Endothelial cell of umbilical vein (primary cell): ENCODE measurements around the gene FBXW11. TPM values are rescaled to one million over a fixed set of nuclear protein-coding genes. Genes with fewer than 3 reads are reported as not detected.

ENCODE experiments used
- BruUV-seq: library from RNA; stranded (reverse); fragments of 400-500 nt; replicated peaks from 2 replicates; lab custom pipeline; 2021; lab: Mats Ljungman, UMichigan
- CTCF ChIA-PET: fragments of 300-600, 350-600 bp; sonication (Branson Sonifier 250); formaldehyde crosslinking; loops from one replicate; lab custom pipeline; 2021; ENCODE audit warnings: antibody characterized with exemption, inconsistent platforms; lab: Charles Lee
- POLR2A ChIA-PET: fragments of 300-600, 350-600 bp; sonication (Branson Sonifier 250); formaldehyde crosslinking; loops from one replicate; lab custom pipeline; 2021; ENCODE audit warnings: antibody characterized with exemption, inconsistent platforms; lab: Charles Lee
- DNase-seq: peaks from one replicate; pipeline ENCODE4 v3.0.0-alpha.2; 2011; ENCODE audit warnings: low read depth, low spot score
- FAIRE-seq: peaks from 2 replicates; lab custom pipeline; 2011; peaks lifted over from hg19 to GRCh38; lab: Jason Lieb, UNC
- H2AFZ ChIP-seq: 2 replicates; pipeline ENCODE4 v1.6.0; 2012; ENCODE audit warnings: low read depth, low read length, control low read depth, inconsistent platforms
- H3K27ac ChIP-seq: 2 replicates; pipeline ENCODE4 v1.5.1; 2011; ENCODE audit warnings: low read depth, mild to moderate bottlenecking, control low read depth, low read length, moderate library complexity; ENCODE audit not compliant: insufficient read depth
- H3K27me3 ChIP-seq, 2 experiments: 2 replicates each; pipeline versions ENCODE4 v1.6.0 to v1.6.1; 2011; ENCODE audit warnings: low read length in 2 of 2, mixed read lengths in 1 of 2; ENCODE audit not compliant: control insufficient read depth in 2 of 2, insufficient read depth in 2 of 2
- H3K36me3 ChIP-seq, 2 experiments: 2 replicates in 1 of 2; 3 replicates in 1 of 2; pipeline ENCODE4 v1.5.1; 2011; ENCODE audit warnings: low read length in 2 of 2, mild to moderate bottlenecking in 1 of 2, moderate library complexity in 1 of 2; ENCODE audit not compliant: control insufficient read depth in 2 of 2, insufficient read depth in 2 of 2; ENCODE audit errors: extremely low read depth in 1 of 2
- H3K4me1 ChIP-seq: 3 replicates; pipeline ENCODE4 v1.5.1; 2011; ENCODE audit warnings: mild to moderate bottlenecking, low read length; ENCODE audit not compliant: control insufficient read depth, insufficient read depth; ENCODE audit errors: extremely low read depth
- H3K4me2 ChIP-seq: 2 replicates; pipeline ENCODE4 v1.6.1; 2011; ENCODE audit warnings: low read length, control low read depth, mixed read lengths; ENCODE audit not compliant: insufficient read depth
- H3K4me3 ChIP-seq, 3 experiments: fragments of 200-600 bp in 1 of 3; sonication (generic), shearing (Covaris generic) in 1 of 3; replicated peaks in 1 of 3; 2 replicates each; pipeline ENCODE4 v1.5.1; 2011 to 2016; ENCODE audit warnings: control low read depth in 3 of 3, low read length in 3 of 3, mild to moderate bottlenecking in 2 of 3, inconsistent platforms in 1 of 3, low read depth in 1 of 3, moderate library complexity in 1 of 3; ENCODE audit not compliant: insufficient read depth in 1 of 3
- H3K79me2 ChIP-seq: 2 replicates; pipeline ENCODE4 v1.6.0; 2012; ENCODE audit warnings: low read length, inconsistent platforms; ENCODE audit not compliant: control insufficient read depth, insufficient read depth
- H3K9ac ChIP-seq: replicated peaks from 2 replicates; pipeline ENCODE3; 2011; ENCODE audit warnings: low read length, control low read depth; ENCODE audit not compliant: insufficient read depth; ENCODE audit errors: extremely low read depth
- H3K9me1 ChIP-seq: replicated peaks from 3 replicates; pipeline ENCODE4 v1.6.0; 2011; ENCODE audit warnings: mild to moderate bottlenecking, low read length; ENCODE audit not compliant: control insufficient read depth, insufficient read depth; ENCODE audit errors: extremely low read depth
- H3K9me3 ChIP-seq: replicated peaks from 2 replicates; pipeline ENCODE4 v1.5.1; 2012; ENCODE audit warnings: low read length, inconsistent platforms; ENCODE audit not compliant: control insufficient read depth, insufficient read depth
- H4K20me1 ChIP-seq: replicated peaks from 2 replicates; pipeline ENCODE3; 2011; ENCODE audit warnings: mild to moderate bottlenecking, low read length; ENCODE audit not compliant: control insufficient read depth, insufficient read depth; ENCODE audit errors: extremely low read depth
- CTCF ChIP-seq, 2 donors: IDR thresholded peaks; 1 replicate in 1 of 2; 2 replicates in 1 of 2; pipeline ENCODE4 v1.5.1; 2011; ENCODE audit warnings: low read length in 2 of 2, mild to moderate bottlenecking in 2 of 2, moderate library complexity in 2 of 2, control low read depth in 1 of 2, inconsistent platforms in 1 of 2, low read depth in 1 of 2; ENCODE audit not compliant: insufficient read depth in 1 of 2; ENCODE audit errors: extremely low read depth in 1 of 2
- MAX ChIP-seq: IDR thresholded peaks from 2 replicates; pipeline ENCODE4 v1.6.1; 2011; ENCODE audit not compliant: insufficient read depth, insufficient read length
- POLR2A ChIP-seq: IDR thresholded peaks from 2 replicates; pipeline ENCODE4 v1.6.1; 2012; ENCODE audit warnings: low read depth, mild to moderate bottlenecking, control low read depth, low read length
- dilution Hi-C: fragments of 300-500 bp; cut with MboI; formaldehyde crosslinking; loops from one replicate; pipeline ENCODE4 v1.15.0; 2019; ENCODE audit warnings: low sequenced_read_pairs; ENCODE audit not compliant: extremely low pct_ligation_motif_present
- intact Hi-C: fragments of 100-400 bp; cut with micrococcal nuclease; formaldehyde crosslinking; loops from one replicate; pipeline ENCODE4 v1.10.0; 2022
- polyA plus RNA-seq, 4 experiments: library from polyadenylated mRNA; depleted of rRNA in 3 of 4; stranded (reverse) in 3 of 4; unstranded in 1 of 4; fragments of >200 nt; gene quantifications; 2 replicates each; pipeline versions ENCODE4 v1.2.1 to v1.2.3, GENCODE V29; 2011 to 2012; ENCODE audit warnings: missing spikeins in 1 of 4
- total RNA-seq: library from RNA; stranded (reverse); gene quantifications from 2 replicates; pipeline ENCODE4 v1.2.3, GENCODE V29; 2021

The FBXW11 gene
- total and polyA plus RNA-seq, 2 donors (not counting 3 experiments of a cell fraction or from before 2014, with no cell fraction given): 30.7 to 44.7 TPM

GRCh38 chr5:172015346-172015745 lies 8.9 kb upstream of the FBXW11 start:
- FAIRE-seq: no peak
- Histone ChIP-seq H3K36me3 (no peaks in the 10 kb centered on the region), H3K79me2 (no peaks in the 10 kb centered on the region), H3K4me1 (no peaks in the 10 kb centered on the region), H3K27me3 (peaks cover 0 to 3% of the 10 kb centered on the region in 2 experiments), H3K9ac (no peak overlapping the region), H2AFZ (no peak overlapping the region), H3K27ac (no peak overlapping the region), H4K20me1 (no peaks in the 10 kb centered on the region), H3K9me1 (no peaks in the 10 kb centered on the region), H3K4me2 (no peak overlapping the region), H3K9me3 (no peaks in the 10 kb centered on the region), H3K4me3 (no peak overlapping the region)
- ChIA-PET POLR2A (no interaction called here), CTCF (interaction anchor here (1.7 kb wide), 1 partner anchor 103 kb away, joined by 3 read pairs; no protein-coding TSS in a partner anchor)
- dilution Hi-C loops: no loop called here
- DNase-seq: no peak
- intact Hi-C loops: no loop called here
- TF ChIP-seq MAX: no peak
- BruUV-seq: no TSS peak

GRCh38 chr5:172010278-172010677 lies 3.8 kb upstream of the FBXW11 start:
- DNase-seq (no peak), FAIRE-seq (peak; percentile 38)
- peaks cover 0 to under 1% of the 10 kb centered on the region in 2 experiments for H3K27me3 ChIP-seq
- H2AFZ ChIP-seq: no peak overlapping the region
- peaks cover 18% of the 10 kb centered on the region for H3K4me1 ChIP-seq
- no peaks in the 10 kb centered on the region for H3K9me3 ChIP-seq
- intact Hi-C loops: no loop called here
- H3K9me1 ChIP-seq: no peaks in the 10 kb centered on the region
- ChIA-PET CTCF (interaction anchor here (0.9 to 2.2 kb wide), 7 partner anchors 27 to 283 kb away, joined by 3 to 12 read pairs (median 4); partner anchors contain the start of gene STK10), POLR2A (no interaction called here)
- H3K27ac ChIP-seq: no peak overlapping the region
- dilution Hi-C loops: no loop called here
- H3K4me3 ChIP-seq: no peak overlapping the region
- no peak overlapping the region for H3K9ac ChIP-seq
- no TSS peak for BruUV-seq
- TF ChIP-seq POLR2A: no peak
- TF ChIP-seq CTCF (IDR thresholded peaks at IDR 0.05; ENCODE audit: extremely low read depth in 1 of 2, insufficient read depth in 1 of 2, low read depth in 1 of 2, low read length in 2 of 2): peak; percentile 4 to 16
- no peak for TF ChIP-seq MAX
- H3K79me2 ChIP-seq: peaks cover 10% of the 10 kb centered on the region
- no peak overlapping the region for H3K4me2 ChIP-seq
- no peaks in the 10 kb centered on the region for H3K36me3 ChIP-seq
- no peaks in the 10 kb centered on the region for H4K20me1 ChIP-seq
